Measurements from ENCODE around the gene USP24.
"Not testable (repeated sequence)": the region's sequence is repeated elsewhere in the genome, so short reads cannot be mapped to it uniquely, and the experiment has no call there.

The USP24 gene

DNA sequence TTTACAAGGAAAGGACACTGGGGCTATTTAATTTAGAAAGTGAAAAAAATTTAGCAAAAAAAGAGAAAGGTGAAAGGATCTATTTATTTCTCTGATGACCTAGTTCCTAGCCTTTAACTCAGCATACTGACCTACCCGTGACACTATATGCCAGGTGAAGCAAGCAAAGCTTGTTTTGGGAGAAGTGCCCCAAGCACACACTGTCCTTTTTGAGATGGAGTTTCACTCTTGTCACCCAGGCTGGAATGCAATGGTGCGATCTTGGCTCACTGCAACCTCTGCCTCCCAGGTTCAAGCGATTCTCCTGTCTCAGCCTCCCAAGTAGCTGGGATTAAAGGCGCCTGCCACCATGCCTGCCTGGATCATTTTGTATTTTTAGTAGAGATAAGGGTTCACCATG, 14.6 kb upstream of the USP24 start:
- DNase-seq: not testable (repeated sequence)

DNA sequence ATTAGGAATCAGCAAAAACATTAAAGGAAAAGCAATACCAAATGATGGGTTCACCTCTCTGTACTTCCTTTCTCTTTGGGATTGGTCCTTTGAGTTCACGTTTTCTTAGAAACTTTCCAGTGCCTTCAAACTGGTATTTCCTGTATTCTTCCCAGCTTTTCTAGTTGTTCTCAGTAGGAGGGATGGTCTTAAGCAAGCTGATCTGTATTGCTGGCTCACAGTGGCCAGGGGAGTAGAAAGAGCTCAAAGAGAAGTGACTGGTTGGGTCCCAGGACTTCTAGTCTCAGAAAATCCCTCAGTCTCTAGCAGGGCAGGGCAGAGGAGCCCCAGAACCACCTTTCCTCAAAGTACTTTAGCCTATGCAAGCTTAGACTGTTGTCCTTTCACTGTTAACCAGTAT, 10.1 kb upstream of the USP24 start:
- no peak for DNase-seq

GRCh38 chr1:55224729-55225128, 9.6 kb upstream of the USP24 start:
- no peak for DNase-seq

- no peak for DNase-seq
Measured at GRCh38 chr1:55222152-55222551, 7.0 kb upstream of the USP24 start.

DNA sequence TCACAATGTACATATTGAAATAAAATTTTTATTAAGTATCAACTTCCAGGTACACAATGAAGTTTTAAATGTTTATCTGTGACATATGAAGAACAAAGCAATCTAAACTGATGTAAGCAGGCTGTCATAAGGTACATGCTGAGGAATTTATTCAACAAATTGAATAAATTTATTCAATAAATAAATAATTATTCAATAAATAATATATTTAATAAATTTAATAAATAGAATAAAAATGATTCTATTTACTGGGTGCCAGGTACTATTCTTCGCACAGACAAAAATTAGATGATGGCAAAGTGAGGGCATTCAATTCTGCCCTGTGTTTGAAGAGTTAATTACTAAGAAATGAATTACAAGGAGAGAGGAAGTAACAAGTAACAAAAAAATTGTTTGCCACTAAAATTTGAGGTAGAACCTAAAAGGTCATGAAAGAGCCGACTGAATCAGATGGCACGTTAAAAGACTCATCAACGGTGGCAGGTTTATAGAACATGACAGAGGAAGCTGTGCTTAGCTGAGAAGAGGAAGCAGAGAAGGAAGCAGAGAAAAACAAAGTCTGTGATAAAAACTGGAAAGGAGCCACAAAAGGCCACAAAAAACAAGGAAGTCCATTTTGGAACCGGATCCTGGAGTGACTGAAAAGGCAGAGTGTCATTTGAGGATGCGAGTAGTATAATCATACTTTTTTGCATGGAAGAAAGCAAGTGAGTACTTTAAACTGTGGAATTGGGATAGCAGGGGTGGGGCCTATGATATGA, 2.2 kb upstream of the USP24 start:
- no peak for DNase-seq

GRCh38 chr1:55216096-55216495, 932 bp upstream of the USP24 start:
- DNase-seq: no peak

DNA sequence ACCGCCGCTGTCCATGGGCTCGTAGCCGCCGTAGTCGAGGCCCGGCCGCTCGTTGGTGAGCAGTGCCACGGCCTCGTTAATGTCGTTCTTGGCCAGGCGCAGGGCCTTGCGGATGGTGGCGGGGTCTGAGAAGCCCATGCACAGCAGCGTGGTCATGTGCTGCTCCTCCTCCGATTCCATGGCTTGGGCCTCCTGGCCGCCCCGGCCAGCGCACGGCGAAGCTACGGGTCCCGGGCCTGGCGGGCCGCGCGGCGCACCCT, 300 bp downstream of the USP24 start:
- DNase-seq: peak; percentile 49

- peak; percentile 42 for DNase-seq
Measured at GRCh38 chr1:55214212-55214933, 791 bp downstream of the USP24 start.

DNA sequence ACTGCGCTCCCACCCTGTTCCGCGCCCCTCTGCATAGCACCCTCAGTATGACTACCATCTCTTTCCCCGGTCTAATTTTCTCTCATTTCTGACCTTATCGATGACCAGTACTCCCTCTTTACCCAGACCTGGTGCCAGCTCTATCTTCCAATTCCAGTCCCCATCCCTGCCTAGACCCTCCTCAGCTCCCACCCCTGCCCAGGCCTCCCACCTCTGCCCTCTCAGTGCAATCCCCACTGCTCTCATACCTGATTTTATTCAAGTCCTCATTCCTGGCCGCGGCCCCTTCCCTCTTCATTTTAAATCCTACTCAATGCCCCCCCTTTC, 1.3 kb downstream of the USP24 start:
- no peak for DNase-seq

GRCh38 chr1:55213151-55213884, 1.8 kb downstream of the USP24 start:
- no peak for DNase-seq

DNA sequence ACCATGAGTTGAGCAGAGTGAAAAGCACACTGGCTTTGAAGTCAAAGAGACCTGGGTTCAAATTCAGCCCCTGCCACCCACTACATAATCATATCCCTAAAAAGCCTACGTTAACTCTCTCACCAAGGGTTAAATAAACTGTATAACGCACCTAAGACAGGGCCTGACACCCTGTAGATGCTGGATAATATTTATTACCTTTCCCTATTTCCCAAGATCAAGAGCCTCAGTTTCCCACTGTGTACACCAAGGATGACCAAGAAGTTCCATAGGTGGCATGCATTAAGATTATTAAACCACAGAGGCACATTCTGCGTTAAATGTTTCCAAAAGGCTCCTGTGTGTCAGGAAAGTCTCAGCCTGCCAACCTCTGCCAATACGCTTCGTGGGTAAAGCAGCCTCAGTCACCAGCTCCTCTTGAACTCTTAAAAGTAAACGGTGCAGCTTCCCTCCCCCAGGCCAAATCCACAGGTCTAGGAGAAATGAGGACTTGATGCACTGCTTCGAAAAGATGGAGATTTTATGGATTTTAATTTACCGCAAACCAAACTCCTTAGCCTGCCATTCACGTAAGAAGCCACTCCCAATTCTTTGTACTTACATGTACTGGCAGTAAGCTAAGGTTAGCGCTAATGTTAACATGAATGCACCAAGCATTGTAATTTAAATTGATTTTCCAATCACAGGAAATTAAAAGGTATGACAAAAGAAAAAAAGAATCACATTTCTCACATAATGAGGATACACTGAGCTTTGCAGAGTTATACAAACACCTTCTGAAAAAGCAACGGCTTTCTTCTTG, 2.6 kb downstream of the USP24 start:
- no peak for DNase-seq

- DNase-seq: no peak
Measured at GRCh38 chr1:55211863-55212262, 3.3 kb downstream of the USP24 start.

DNA sequence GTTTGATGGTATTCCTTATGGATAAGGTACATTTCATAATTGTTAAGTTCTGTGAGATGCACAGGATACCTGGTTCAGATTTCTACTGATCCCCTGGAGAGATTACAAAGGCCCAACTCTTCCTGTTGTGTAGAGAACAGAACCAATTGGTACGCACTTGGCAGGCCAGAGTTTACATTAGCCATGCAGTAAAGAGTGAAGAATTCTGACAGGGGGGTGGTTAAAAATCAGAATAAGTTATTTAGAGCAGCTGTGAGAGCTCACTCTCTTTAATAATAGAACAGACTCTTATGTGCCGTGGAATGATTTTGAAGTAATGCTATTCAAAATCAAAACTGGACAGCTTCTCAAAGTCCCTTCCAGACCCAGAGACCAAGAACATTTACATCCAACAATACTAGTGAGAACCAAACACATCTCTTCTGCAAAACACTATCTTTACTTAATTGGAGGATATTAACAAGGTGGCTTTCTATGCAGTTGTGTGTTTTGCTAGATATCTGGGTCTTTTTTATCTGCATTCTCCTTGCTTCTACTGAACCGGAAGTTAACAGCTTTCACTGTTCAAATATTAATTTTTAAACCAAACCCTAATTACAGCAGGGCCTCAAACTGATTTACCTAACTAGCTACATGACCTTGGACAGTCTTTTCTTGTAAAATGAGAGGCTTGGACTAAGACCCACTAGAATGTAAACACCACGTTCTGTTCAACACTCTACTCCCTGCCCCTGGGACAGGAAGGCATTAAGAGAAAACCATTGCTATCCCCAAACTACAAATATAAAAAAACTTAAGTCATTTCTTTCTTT, 4.0 kb downstream of the USP24 start:
- DNase-seq: no peak

- peak; percentile 11 for DNase-seq
Measured at GRCh38 chr1:55209247-55209646, 5.9 kb downstream of the USP24 start.

DNA sequence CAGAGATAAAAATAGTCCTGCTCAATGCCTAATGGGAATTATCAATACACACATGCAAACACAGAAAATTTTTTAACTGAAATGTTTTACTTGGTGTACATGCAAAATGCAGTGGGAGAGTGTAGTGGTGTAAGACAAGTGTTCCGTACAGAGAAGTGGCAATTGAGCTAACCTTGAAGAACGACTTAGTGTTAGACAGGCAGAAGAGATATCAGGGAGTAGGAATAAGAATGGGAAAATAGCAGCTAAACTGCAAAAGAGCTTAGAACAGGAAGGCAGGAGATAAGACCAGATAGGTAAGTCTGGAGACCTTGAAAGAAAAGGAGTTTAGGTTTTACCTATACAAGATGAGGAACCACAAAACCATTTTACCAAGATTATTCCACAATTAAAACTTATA, 9.0 kb downstream of the USP24 start:
- DNase-seq: no peak

DNA sequence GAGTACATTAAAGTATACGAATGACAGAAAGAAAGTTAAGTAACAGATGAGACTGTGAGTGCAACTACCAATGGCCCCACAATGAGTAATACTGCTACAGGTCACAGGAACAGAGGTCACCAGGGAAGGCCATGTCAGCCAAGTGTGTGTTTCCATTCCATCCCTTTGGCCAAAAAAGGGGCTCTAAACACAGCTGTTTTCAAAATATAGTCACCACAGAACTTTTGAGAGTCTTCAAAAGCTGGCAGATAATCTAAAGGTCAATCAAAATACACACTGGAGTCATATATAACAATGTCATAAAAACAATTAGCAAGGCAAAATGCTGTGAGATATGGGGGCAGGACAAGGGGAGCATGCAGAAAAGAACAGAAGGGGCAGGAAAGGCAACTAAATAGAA, 10.2 kb downstream of the USP24 start:
- DNase-seq: no peak

DNA sequence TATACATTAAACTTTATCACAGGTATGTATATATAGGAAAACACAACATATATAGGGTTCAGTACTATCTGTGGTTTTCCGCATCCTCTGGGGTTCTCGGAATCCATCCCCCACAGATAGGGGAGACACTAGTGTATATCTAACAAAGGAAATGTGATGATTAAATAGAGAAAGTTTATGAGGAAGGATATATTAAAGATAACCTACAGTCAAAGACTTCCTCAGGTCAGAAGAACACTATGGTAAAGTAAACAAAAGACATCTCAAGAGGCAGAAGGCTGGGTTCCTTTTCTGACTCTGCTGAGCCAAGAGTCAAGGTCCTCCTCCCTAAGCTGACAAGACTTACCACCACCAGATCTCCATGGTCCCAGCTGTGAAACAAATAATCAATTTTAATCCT, 12.1 kb downstream of the USP24 start:
- DNase-seq: no peak

- DNase-seq: no peak
Measured at GRCh38 chr1:55200667-55201066, 14.5 kb downstream of the USP24 start.

DNA sequence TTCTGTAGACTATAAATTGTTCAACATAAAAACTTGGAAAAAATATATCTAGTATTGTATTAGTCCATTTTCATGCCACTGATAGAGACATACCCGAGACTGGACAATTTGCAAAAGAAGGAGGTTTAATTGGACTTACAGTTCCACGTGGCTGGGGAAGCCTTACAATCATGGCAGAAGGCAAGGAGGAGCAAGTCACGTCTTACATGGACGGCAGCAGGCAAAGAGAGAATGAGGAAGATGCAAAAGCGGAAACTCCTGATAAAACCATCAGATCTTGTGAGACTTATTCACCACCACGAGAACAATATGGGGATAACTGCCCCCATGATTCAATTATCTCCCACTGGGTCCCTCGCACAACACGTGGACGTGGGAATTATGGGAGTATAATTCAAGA, 15.4 kb downstream of the USP24 start:
- not testable (repeated sequence) for DNase-seq

DNA sequence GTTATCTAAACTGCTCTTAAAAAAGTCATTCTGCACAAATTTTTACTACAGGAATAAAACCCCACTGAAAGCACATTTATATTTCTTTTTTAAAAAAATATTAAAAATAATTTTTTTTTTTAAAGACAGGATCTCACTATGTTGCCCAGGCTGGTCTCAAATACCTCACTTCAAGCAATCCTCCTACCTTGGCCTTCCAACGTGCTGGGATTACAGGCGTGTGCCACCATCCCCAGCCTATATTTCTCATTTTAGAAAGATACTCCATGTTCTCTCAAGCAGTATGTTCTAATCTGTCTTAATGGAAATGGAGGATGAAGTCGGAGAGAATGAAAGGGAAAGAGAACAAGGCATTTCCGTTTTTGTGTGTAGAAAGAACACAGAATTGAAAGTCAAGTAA, 17.1 kb downstream of the USP24 start:
- no peak for DNase-seq

GRCh38 chr1:55197099-55197498, 18.1 kb downstream of the USP24 start:
- DNase-seq: no peak

DNA sequence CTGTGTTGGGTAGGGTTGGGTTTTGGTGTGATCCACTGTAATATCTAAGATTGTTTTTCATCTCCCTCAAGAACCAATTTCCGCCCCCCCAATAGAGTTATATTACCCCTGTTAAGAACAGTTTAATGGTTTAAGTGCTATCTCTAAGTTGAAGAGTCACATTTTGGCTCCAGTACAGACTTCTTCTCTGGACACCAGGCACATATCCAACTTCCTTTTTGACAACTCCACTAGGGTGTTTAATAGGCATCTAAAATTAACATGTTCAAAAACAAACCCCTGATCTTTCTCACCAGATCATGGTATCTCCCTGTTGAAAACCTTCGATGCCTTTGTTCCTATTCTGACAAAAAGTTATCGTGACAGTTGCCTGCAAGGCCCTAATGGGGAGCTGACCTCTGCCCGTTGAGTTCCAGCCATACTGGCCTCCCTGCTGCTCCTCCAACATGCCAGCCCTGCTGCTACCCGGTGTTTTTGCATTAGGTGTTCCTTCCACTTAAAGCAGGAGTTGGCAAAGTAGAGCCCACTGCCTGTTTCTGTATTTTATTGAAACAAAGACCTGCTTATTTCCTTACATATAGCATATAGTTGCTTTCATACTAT, 18.6 kb downstream of the USP24 start:
- no peak for DNase-seq

Measured in fibroblast of skin of back (primary cell).